GM19395 (cell line): Measurements from ENCODE around the gene CDKN2AIP.
"Not testable (repeated sequence)": the region's sequence is repeated elsewhere in the genome, so short reads cannot be mapped to it uniquely, and the experiment has no call there.

Experiments
- ATAC-seq: cut with Tn5 transposase; IDR thresholded peaks from one replicate; pipeline ENCODE4 v1.9.1; 2021; ENCODE audit warnings: mild to moderate bottlenecking, moderate library complexity; ENCODE audit not compliant: unreplicated experiment

CDKN2AIP gene

GRCh38 chr4:183412821-183413220 lies 31.6 kb upstream of the CDKN2AIP start:
- ATAC-seq, result no peak

- no peak for ATAC-seq
Measured at GRCh38 chr4:183413234-183414200, 30.9 kb upstream of the CDKN2AIP start.

GRCh38 chr4:183416879-183417755 lies 27.3 kb upstream of the CDKN2AIP start:
- no peak for ATAC-seq

- no peak for ATAC-seq
Measured at GRCh38 chr4:183422962-183423631, 21.3 kb upstream of the CDKN2AIP start.

GRCh38 chr4:183424109-183424744 lies 20.2 kb upstream of the CDKN2AIP start:
- ATAC-seq, result no peak

GRCh38 chr4:183426507-183426906 lies 17.9 kb upstream of the CDKN2AIP start:
- no peak for ATAC-seq

- no peak for ATAC-seq
Measured at GRCh38 chr4:183429489-183429888, 14.9 kb upstream of the CDKN2AIP start.

- no peak for ATAC-seq
Measured at GRCh38 chr4:183430317-183430993, 14.0 kb upstream of the CDKN2AIP start.

- ATAC-seq, result no peak
Measured at GRCh38 chr4:183430994-183431347, 13.5 kb upstream of the CDKN2AIP start.

GRCh38 chr4:183431614-183432013 lies 12.8 kb upstream of the CDKN2AIP start:
- ATAC-seq, result no peak

- ATAC-seq, result not testable (repeated sequence)
Measured at GRCh38 chr4:183433183-183433582, 11.3 kb upstream of the CDKN2AIP start.

GRCh38 chr4:183434264-183434663 lies 10.2 kb upstream of the CDKN2AIP start:
- ATAC-seq, result no peak

- ATAC-seq, result no peak
Measured at GRCh38 chr4:183434666-183435190, 9.7 kb upstream of the CDKN2AIP start.

GRCh38 chr4:183435803-183436202 lies 8.6 kb upstream of the CDKN2AIP start:
- no peak for ATAC-seq

GRCh38 chr4:183436417-183436816 lies 8.0 kb upstream of the CDKN2AIP start:
- ATAC-seq, result no peak

- ATAC-seq, result no peak
Measured at GRCh38 chr4:183437452-183437851, 7.0 kb upstream of the CDKN2AIP start.

GRCh38 chr4:183438458-183439113 lies 5.8 kb upstream of the CDKN2AIP start:
- ATAC-seq, result no peak

- no peak for ATAC-seq
Measured at GRCh38 chr4:183441276-183441675, 3.2 kb upstream of the CDKN2AIP start.

- no peak for ATAC-seq
Measured at GRCh38 chr4:183443655-183444213, 702 bp upstream of the CDKN2AIP start.
